ENCODE results near the gene SPEF2. TPM values are rescaled to one million over a fixed set of nuclear protein-coding genes. Genes with fewer than 3 reads are reported as not detected.

SPEF2 gene
- polyA plus RNA-seq, 1 donor (not counting 4 experiments of a cell fraction or from before 2014, with no cell fraction given): 1.6 TPM

DNA sequence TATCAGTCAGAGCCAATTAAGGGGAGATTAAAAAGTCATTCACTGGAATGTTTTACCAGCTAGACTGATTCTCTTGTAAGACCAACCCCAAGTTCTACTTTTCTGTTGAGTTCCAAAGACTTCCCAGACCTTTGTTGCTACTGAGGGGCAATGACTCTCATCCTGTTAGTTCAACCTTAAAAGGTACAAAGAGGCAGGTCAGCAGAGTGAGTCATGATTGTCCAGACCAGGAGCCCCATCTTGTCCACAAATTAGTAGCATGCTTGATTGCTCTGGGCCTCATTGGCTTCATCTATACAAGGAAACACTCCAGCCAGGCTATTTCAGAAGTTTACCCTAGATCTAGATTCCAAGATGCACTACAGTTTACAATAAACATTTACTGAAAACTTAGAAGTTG lies 159.1 kb downstream of the SPEF2 start:
- H3K27ac ChIP-seq (ENCODE audit: control insufficient read depth, insufficient read depth, low read length): no peak overlapping the region
- no peak overlapping the region for H3K9ac ChIP-seq (ENCODE audit: control insufficient read depth, extremely low read depth, insufficient read depth, low read length)
- DNase-seq (ENCODE audit: low read depth, low spot score): no peak

DNA sequence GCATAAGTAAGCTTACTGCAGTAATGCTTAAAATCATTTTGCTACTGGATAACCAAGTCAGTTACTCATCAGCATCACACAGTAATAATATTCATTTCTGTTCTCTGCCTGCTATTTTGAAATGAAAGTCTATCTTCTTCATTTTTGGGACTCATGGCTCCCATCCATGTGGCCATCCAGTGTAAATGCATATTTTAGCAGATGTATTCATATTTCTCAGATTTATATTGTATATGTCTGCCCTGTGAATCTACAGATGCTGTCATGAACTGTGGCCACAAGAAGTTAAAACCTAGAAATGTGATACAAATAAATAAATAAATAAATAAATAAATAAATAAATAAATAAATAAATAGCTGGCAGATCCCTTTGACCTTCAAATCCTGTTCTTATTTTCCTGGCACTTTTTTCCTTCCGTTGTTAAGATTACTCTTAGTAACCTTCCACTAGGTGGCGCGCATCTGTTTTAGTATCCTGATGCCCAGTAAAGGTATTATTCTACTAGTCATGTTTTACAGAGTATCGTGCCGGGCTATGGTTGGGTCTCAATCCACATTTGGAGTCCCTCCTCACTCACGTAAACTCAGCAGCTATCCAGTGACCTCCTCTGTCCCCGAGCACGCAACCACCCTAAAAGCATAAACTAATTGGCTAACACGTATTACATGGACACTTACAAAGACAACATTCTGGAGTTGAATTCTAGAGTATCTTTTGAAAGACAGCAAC lies 159.9 kb downstream of the SPEF2 start:
- H3K4me1 ChIP-seq (ENCODE audit: control insufficient read depth, extremely low read depth, insufficient read depth, low read length): no peaks in the 10 kb centered on the region
- no peak overlapping the region for H3K4me2 ChIP-seq (ENCODE audit: control insufficient read depth, extremely low read depth, insufficient read depth, low read depth, low read length)
- H3K9me1 ChIP-seq (ENCODE audit: control insufficient read depth, extremely low read depth, insufficient read depth, low read length): no peaks in the 10 kb centered on the region
- DNase-seq (ENCODE audit: low read depth, low spot score) (peak; percentile 44), FAIRE-seq (peak; percentile 20)
- H2AFZ ChIP-seq (ENCODE audit: control insufficient read depth, low read length): no peak overlapping the region
- no peak overlapping the region for H3K4me3 ChIP-seq (ENCODE audit: control insufficient read depth in 2 of 3, extremely low read depth in 1 of 3, insufficient read depth in 2 of 3, low read depth in 1 of 3, low read length in 3 of 3)
- H3K9me3 ChIP-seq (ENCODE audit: control insufficient read depth, low read depth, low read length): no peaks in the 10 kb centered on the region
- dilution Hi-C loops (cut with MboI; ENCODE audit: extremely low pct_ligation_motif_present, low sequenced_read_pairs): no loop called here
- no peak for TF ChIP-seq EZH2 (IDR thresholded peaks at IDR 0.05; ENCODE audit: low read length)
- TF ChIP-seq, protein P1, sequence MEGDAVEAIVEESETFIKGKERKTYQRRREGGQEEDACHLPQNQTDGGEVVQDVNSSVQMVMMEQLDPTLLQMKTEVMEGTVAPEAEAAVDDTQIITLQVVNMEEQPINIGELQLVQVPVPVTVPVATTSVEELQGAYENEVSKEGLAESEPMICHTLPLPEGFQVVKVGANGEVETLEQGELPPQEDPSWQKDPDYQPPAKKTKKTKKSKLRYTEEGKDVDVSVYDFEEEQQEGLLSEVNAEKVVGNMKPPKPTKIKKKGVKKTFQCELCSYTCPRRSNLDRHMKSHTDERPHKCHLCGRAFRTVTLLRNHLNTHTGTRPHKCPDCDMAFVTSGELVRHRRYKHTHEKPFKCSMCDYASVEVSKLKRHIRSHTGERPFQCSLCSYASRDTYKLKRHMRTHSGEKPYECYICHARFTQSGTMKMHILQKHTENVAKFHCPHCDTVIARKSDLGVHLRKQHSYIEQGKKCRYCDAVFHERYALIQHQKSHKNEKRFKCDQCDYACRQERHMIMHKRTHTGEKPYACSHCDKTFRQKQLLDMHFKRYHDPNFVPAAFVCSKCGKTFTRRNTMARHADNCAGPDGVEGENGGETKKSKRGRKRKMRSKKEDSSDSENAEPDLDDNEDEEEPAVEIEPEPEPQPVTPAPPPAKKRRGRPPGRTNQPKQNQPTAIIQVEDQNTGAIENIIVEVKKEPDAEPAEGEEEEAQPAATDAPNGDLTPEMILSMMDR (optimal IDR thresholded peaks at IDR 0.05 in 1 of 3, IDR thresholded peaks at IDR 0.05 in 1 of 3, conservative IDR thresholded peaks at IDR 0.05 in 1 of 3; ENCODE audit: extremely low read depth in 1 of 3, insufficient read depth in 2 of 3, low read length in 3 of 3): peak; percentile 30 to 45 (median 43)
- H4K20me1 ChIP-seq (ENCODE audit: control insufficient read depth, extremely low read depth, insufficient read depth, low read length): no peaks in the 10 kb centered on the region
- H3K9ac ChIP-seq (ENCODE audit: control insufficient read depth, extremely low read depth, insufficient read depth, low read length): no peak overlapping the region
- no peaks in the 10 kb centered on the region for H3K79me2 ChIP-seq (ENCODE audit: control insufficient read depth, insufficient read depth, low read length)
- H3K27me3 ChIP-seq (ENCODE audit: control insufficient read depth, extremely low read depth, insufficient read depth, low read length): no peaks in the 10 kb centered on the region
- no peak overlapping the region for H3K27ac ChIP-seq (ENCODE audit: control insufficient read depth, insufficient read depth, low read length)
- no peaks in the 10 kb centered on the region for H3K36me3 ChIP-seq (ENCODE audit: control insufficient read depth in 2 of 2, extremely low read depth in 1 of 2, insufficient read depth in 2 of 2, low read length in 2 of 2)

More for the DNA sequence above, 159.1 kb downstream of the SPEF2 start:
- FAIRE-seq: no peak
- no peak for TF ChIP-seq EZH2 (IDR thresholded peaks at IDR 0.05; ENCODE audit: low read length)
- TF ChIP-seq, protein P1 (optimal IDR thresholded peaks at IDR 0.05 in 1 of 3, IDR thresholded peaks at IDR 0.05 in 1 of 3, conservative IDR thresholded peaks at IDR 0.05 in 1 of 3; ENCODE audit: extremely low read depth in 1 of 3, insufficient read depth in 2 of 3, low read length in 3 of 3): no peak
- Histone ChIP-seq H3K79me2 (ENCODE audit: control insufficient read depth, insufficient read depth, low read length) (no peaks in the 10 kb centered on the region), H3K4me1 (ENCODE audit: control insufficient read depth, extremely low read depth, insufficient read depth, low read length) (no peaks in the 10 kb centered on the region), H3K4me2 (ENCODE audit: control insufficient read depth, extremely low read depth, insufficient read depth, low read depth, low read length) (no peak overlapping the region), H3K9me3 (ENCODE audit: control insufficient read depth, low read depth, low read length) (no peaks in the 10 kb centered on the region), H2AFZ (ENCODE audit: control insufficient read depth, low read length) (no peak overlapping the region), H4K20me1 (ENCODE audit: control insufficient read depth, extremely low read depth, insufficient read depth, low read length) (no peaks in the 10 kb centered on the region), H3K36me3 (ENCODE audit: control insufficient read depth in 2 of 2, extremely low read depth in 1 of 2, insufficient read depth in 2 of 2, low read length in 2 of 2) (no peaks in the 10 kb centered on the region), H3K9me1 (ENCODE audit: control insufficient read depth, extremely low read depth, insufficient read depth, low read length) (no peaks in the 10 kb centered on the region), H3K4me3 (ENCODE audit: control insufficient read depth in 2 of 3, extremely low read depth in 1 of 3, insufficient read depth in 2 of 3, low read depth in 1 of 3, low read length in 3 of 3) (no peak overlapping the region), H3K27me3 (ENCODE audit: control insufficient read depth, extremely low read depth, insufficient read depth, low read length) (no peaks in the 10 kb centered on the region)
- dilution Hi-C loops (cut with MboI; ENCODE audit: extremely low pct_ligation_motif_present, low sequenced_read_pairs): no loop called here
